H1 (cell line): ENCODE measurements around the gene PPP1R1C. TPM values are rescaled to one million over a fixed set of nuclear protein-coding genes. Genes with fewer than 3 reads are reported as not detected.

Source experiments
- CTCF ChIA-PET: fragments of 300-600 bp; sonication (Branson Sonifier 250); formaldehyde crosslinking; loops from one replicate; lab custom pipeline; 2021; ENCODE audit not compliant: partially characterized antibody; lab: Charles Lee
- POLR2A ChIA-PET: fragments of 300-600 bp; sonication (Branson Sonifier 250); formaldehyde crosslinking; loops from one replicate; lab custom pipeline; 2021; ENCODE audit warnings: inconsistent platforms; ENCODE audit not compliant: partially characterized antibody; lab: Charles Lee
- DNase-seq, 2 experiments: peaks; one replicate each; pipeline versions ENCODE4 v3.0.0 to v3.0.0-alpha.2; 2010 to 2022; ENCODE audit warnings: low spot score in 2 of 2, low read depth in 1 of 2, mixed read lengths in 1 of 2
- FAIRE-seq: peaks from 2 replicates; lab custom pipeline; 2011; peaks lifted over from hg19 to GRCh38; lab: Jason Lieb, UNC
- H2AFZ ChIP-seq: 2 replicates; pipeline ENCODE4 v1.8.1; 2012; ENCODE audit warnings: low read length, inconsistent platforms
- H2AK5ac ChIP-seq: 2 replicates; pipeline ENCODE4 v1.6.1; 2013; ENCODE audit warnings: low read depth, low read length
- H2BK120ac ChIP-seq: replicated peaks from 2 replicates; pipeline ENCODE3; 2013; ENCODE audit warnings: low read depth, low read length, inconsistent platforms
- H2BK12ac ChIP-seq: 2 replicates; pipeline ENCODE4 v1.6.1; 2013; ENCODE audit warnings: low read depth, low read length
- H2BK15ac ChIP-seq: 2 replicates; pipeline ENCODE4 v1.6.1; 2013; ENCODE audit warnings: low read length
- H2BK20ac ChIP-seq: 2 replicates; pipeline ENCODE4 v1.6.1; 2013; ENCODE audit warnings: low read length
- H2BK5ac ChIP-seq: 2 replicates; pipeline ENCODE4 v1.6.1; 2013; ENCODE audit warnings: low read depth, low read length
- H3K14ac ChIP-seq: 2 replicates; pipeline ENCODE4 v1.6.1; 2013; ENCODE audit warnings: inconsistent platforms; ENCODE audit not compliant: insufficient read length
- H3K18ac ChIP-seq: 2 replicates; pipeline ENCODE4 v1.6.1; 2013; ENCODE audit warnings: low read length; ENCODE audit errors: extremely low read depth
- H3K23ac ChIP-seq: 2 replicates; pipeline ENCODE4 v1.6.1; 2013; ENCODE audit warnings: inconsistent platforms; ENCODE audit not compliant: insufficient read length
- H3K23me2 ChIP-seq: 2 replicates; pipeline ENCODE4 v1.6.1; 2013; ENCODE audit warnings: low read depth, low read length
- H3K27ac ChIP-seq: 2 replicates; pipeline ENCODE4 v1.6.1; 2011; ENCODE audit warnings: low read depth, low read length, inconsistent platforms
- H3K27me3 ChIP-seq, 4 experiments: replicated peaks in 1 of 4; 1 replicate in 1 of 4; 2 replicates in 3 of 4; pipeline versions ENCODE4 v1.6.1 to v1.8.1; 2011 to 2013; ENCODE audit warnings: low read length in 3 of 4, mild to moderate bottlenecking in 3 of 4, inconsistent platforms in 2 of 4, mixed read lengths in 2 of 4, moderate library complexity in 1 of 4; ENCODE audit not compliant: control insufficient read depth in 3 of 4, insufficient read depth in 3 of 4; ENCODE audit errors: extremely low read depth in 1 of 4
- H3K36me3 ChIP-seq, 4 experiments: 2 replicates each; pipeline versions ENCODE4 v1.6.1 to v1.8.1; 2011 to 2013; ENCODE audit warnings: mild to moderate bottlenecking in 4 of 4, low read length in 3 of 4, moderate library complexity in 2 of 4, control low read depth in 1 of 4, inconsistent platforms in 1 of 4; ENCODE audit not compliant: insufficient read depth in 4 of 4, control insufficient read depth in 2 of 4
- H3K4ac ChIP-seq: replicated peaks from 2 replicates; pipeline ENCODE3; 2013; ENCODE audit warnings: low read length, low read depth, mixed read lengths, inconsistent platforms; ENCODE audit not compliant: insufficient read length
- H3K4me1 ChIP-seq, 4 experiments: replicated peaks in 1 of 4; 1 replicate in 1 of 4; 2 replicates in 3 of 4; pipeline versions ENCODE4 v1.6.1 to v1.8.1; 2011 to 2013; ENCODE audit warnings: low read length in 3 of 4, inconsistent platforms in 2 of 4, mixed read lengths in 1 of 4; ENCODE audit not compliant: insufficient read depth in 4 of 4, control insufficient read depth in 3 of 4
- H3K4me2 ChIP-seq, 2 experiments: 2 replicates each; pipeline versions ENCODE4 v1.6.1 to v1.8.1; 2011 to 2013; ENCODE audit warnings: low read depth in 2 of 2, low read length in 2 of 2, control low read depth in 1 of 2, inconsistent platforms in 1 of 2, mild to moderate bottlenecking in 1 of 2; ENCODE audit not compliant: insufficient read depth in 1 of 2
- H3K4me3 ChIP-seq, 4 experiments: fragments of 200-600, 300-600 bp in 1 of 4; sonication (generic), shearing (Covaris generic), sonication (Bioruptor Twin) in 1 of 4; 2 replicates each; pipeline versions ENCODE4 v1.5.1 to v1.8.1; 2011 to 2016; ENCODE audit warnings: low read length in 4 of 4, low read depth in 3 of 4, control low read depth in 2 of 4, inconsistent platforms in 2 of 4, mild to moderate bottlenecking in 2 of 4, mixed read lengths in 1 of 4, moderate library complexity in 1 of 4; ENCODE audit not compliant: insufficient read depth in 2 of 4; ENCODE audit errors: extremely low read depth in 1 of 4
- H3K56ac ChIP-seq: replicated peaks from 2 replicates; pipeline ENCODE3; 2013; ENCODE audit warnings: low read depth, mild to moderate bottlenecking, mixed read lengths, low read length, inconsistent platforms; ENCODE audit not compliant: insufficient read length
- H3K79me1 ChIP-seq: 2 replicates; pipeline ENCODE4 v1.6.1; 2013; ENCODE audit warnings: low read depth, low read length, control low read depth
- H3K79me2 ChIP-seq, 2 experiments: 2 replicates each; pipeline versions ENCODE4 v1.6.1 to v1.8.1; 2012 to 2013; ENCODE audit warnings: low read length in 2 of 2, mild to moderate bottlenecking in 2 of 2, inconsistent platforms in 1 of 2; ENCODE audit not compliant: insufficient read depth in 2 of 2, control insufficient read depth in 1 of 2
- H3K9ac ChIP-seq, 4 experiments: replicated peaks in 1 of 4; 1 replicate in 1 of 4; 2 replicates in 3 of 4; pipeline versions ENCODE4 v1.6.1 to v1.8.1; 2011 to 2013; ENCODE audit warnings: low read depth in 3 of 4, low read length in 3 of 4, control low read depth in 2 of 4, mild to moderate bottlenecking in 2 of 4, moderate library complexity in 2 of 4, inconsistent platforms in 1 of 4; ENCODE audit errors: extremely low read depth in 1 of 4
- H3K9me3 ChIP-seq, 2 experiments: 2 replicates each; pipeline versions ENCODE4 v1.6.1 to v1.8.1; 2012 to 2013; ENCODE audit warnings: mild to moderate bottlenecking in 2 of 2, moderate library complexity in 2 of 2, control low read depth in 1 of 2, inconsistent platforms in 1 of 2, low read depth in 1 of 2, low read length in 1 of 2, mixed read lengths in 1 of 2; ENCODE audit not compliant: insufficient read depth in 2 of 2
- H4K20me1 ChIP-seq, 2 experiments: replicated peaks in 1 of 2; 2 replicates each; pipeline versions ENCODE3 to v1.8.1; 2011 to 2013; ENCODE audit warnings: inconsistent platforms in 2 of 2, low read length in 2 of 2, mild to moderate bottlenecking in 1 of 2; ENCODE audit not compliant: insufficient read depth in 2 of 2, control insufficient read depth in 1 of 2
- H4K5ac ChIP-seq: 2 replicates; pipeline ENCODE4 v1.6.1; 2013; ENCODE audit warnings: low read length, low read depth, mixed read lengths, inconsistent platforms; ENCODE audit not compliant: insufficient read length
- H4K8ac ChIP-seq: 2 replicates; pipeline ENCODE4 v1.8.0; 2013; ENCODE audit warnings: mild to moderate bottlenecking, moderate library complexity, low read length, inconsistent platforms; ENCODE audit not compliant: insufficient read depth; ENCODE audit errors: extremely low read depth
- H4K91ac ChIP-seq: replicated peaks from 2 replicates; pipeline ENCODE3; 2013; ENCODE audit warnings: low read length, mixed read lengths, inconsistent platforms; ENCODE audit not compliant: insufficient read length
- E2F6 ChIP-seq: IDR thresholded peaks from 2 replicates; pipeline ENCODE4 v1.6.1; 2012; ENCODE audit warnings: inconsistent platforms
- EP300 ChIP-seq, 2 experiments: IDR thresholded peaks; 1 replicate in 1 of 2; 2 replicates in 1 of 2; pipeline ENCODE4 v1.6.1; 2011 to 2012; ENCODE audit warnings: low read depth in 2 of 2, low read length in 2 of 2, mild to moderate bottlenecking in 2 of 2, borderline replicate concordance in 1 of 2, inconsistent platforms in 1 of 2, moderate library complexity in 1 of 2
- HDAC2 ChIP-seq, 2 experiments: fragments of 300-600 bp in 1 of 2; sonication (generic) in 1 of 2; IDR thresholded peaks; 2 replicates each; pipeline ENCODE4 v1.6.1; 2011 to 2012; ENCODE audit warnings: low read depth in 2 of 2, low read length in 2 of 2, mild to moderate bottlenecking in 2 of 2, moderate library complexity in 2 of 2, borderline replicate concordance in 1 of 2, inconsistent platforms in 1 of 2
- MAFK ChIP-seq: IDR thresholded peaks from 2 replicates; pipeline ENCODE4 v1.6.1; 2012; ENCODE audit warnings: low read depth, mild to moderate bottlenecking, improper control_type of control experiment, low read length
- POU5F1 ChIP-seq: IDR thresholded peaks from 2 replicates; pipeline ENCODE4 v1.6.1; 2011; ENCODE audit warnings: low read depth, mild to moderate bottlenecking, low read length, moderate library complexity
- SP2 ChIP-seq: IDR thresholded peaks from 2 replicates; pipeline ENCODE4 v1.6.1; 2012; ENCODE audit warnings: mild to moderate bottlenecking, low read length, inconsistent platforms
- TAF7 ChIP-seq: optimal IDR thresholded peaks from 2 replicates; pipeline ENCODE3; 2011; ENCODE audit warnings: low read depth, mild to moderate bottlenecking, inconsistent platforms, low read length, moderate library complexity, borderline replicate concordance
- WGBS, 2 experiments: shearing (Covaris generic) in 1 of 2; methylation state at CpG; one replicate each; pipeline versions ENCODE4 v1.1.6 to v1.1.7; 2013 to 2015; ENCODE audit warnings: low lambda C conversion rate in 2 of 2, mixed read lengths in 2 of 2, inconsistent platforms in 1 of 2, low coverage in 1 of 2, missing lambda C conversion rate in 1 of 2; ENCODE audit not compliant: insufficient replicate concordance in 2 of 2, insufficient coverage in 1 of 2, insufficient read length in 1 of 2; ENCODE audit errors: extremely low coverage in 1 of 2, missing lambda C conversion rate in 1 of 2; 5-methylcytosine and 5-hydroxymethylcytosine counted together
- polyA plus RNA-seq, 7 experiments: library from polyadenylated mRNA; depleted of rRNA in 3 of 7; stranded (reverse) in 5 of 7; unstranded in 2 of 7; fragments of >200 nt in 5 of 7; fragments of 200-250 nt in 2 of 7; gene quantifications; 1 replicate in 5 of 7; 2 replicates in 1 of 7; 4 replicates in 1 of 7; pipeline versions ENCODE4 v1.2.1 to v1.2.3, GENCODE V29; 2011 to 2013; ENCODE audit warnings: missing spikeins in 2 of 7, mixed read lengths in 2 of 7
- total RNA-seq: library from RNA; stranded (reverse); fragmentation: NEBNext Ultra II Directional; extraction: Animal tissue kit (Norgen Biotek cat#: 25700); gene quantifications from 2 replicates; pipeline ENCODE4 v1.2.1, GENCODE V29; 2021

The PPP1R1C gene
- total and polyA plus RNA-seq, 2 of the 8 experiments (the other 6 are each of a cell fraction or from before 2014, with no cell fraction given), result 1.3 to 5.3 TPM

- H3K4ac ChIP-seq, result no peak overlapping the region
- no peak for TF ChIP-seq MAFK
- no peak for TF ChIP-seq E2F6
- TF ChIP-seq POU5F1, result no peak
- TF ChIP-seq HDAC2 (IDR thresholded peaks at IDR 0.05; ENCODE audit: borderline replicate concordance in 1 of 2, low read depth in 2 of 2, low read length in 2 of 2), result no peak
- no peak for TF ChIP-seq TAF7
- no peak for TF ChIP-seq SP2
- no peak for TF ChIP-seq EP300 (IDR thresholded peaks at IDR 0.05; ENCODE audit: borderline replicate concordance in 1 of 2, low read depth in 2 of 2, low read length in 2 of 2)
- no peaks in the 10 kb centered on the region for H3K27me3 ChIP-seq
- WGBS, 2 experiments, result 60% methylated on average over 4 of the region's 4 CpGs; no CpG with 5 or more reads in 1 of the 2 experiments
- no peak overlapping the region for H2AFZ ChIP-seq
- no peak overlapping the region for H2AK5ac ChIP-seq
- H3K23me2 ChIP-seq, result no peaks in the 10 kb centered on the region
- no peak overlapping the region for H2BK120ac ChIP-seq
- no peaks in the 10 kb centered on the region for H3K79me2 ChIP-seq
- no peak overlapping the region for H2BK5ac ChIP-seq
- DNase-seq (no peak), FAIRE-seq (no peak)
- no peaks in the 10 kb centered on the region for H3K79me1 ChIP-seq
- no peaks in the 10 kb centered on the region for H3K9me3 ChIP-seq
- H2BK20ac ChIP-seq, result no peak overlapping the region
- no peak overlapping the region for H2BK15ac ChIP-seq
- no peak overlapping the region for H3K14ac ChIP-seq
- no peaks in the 10 kb centered on the region for H3K4me1 ChIP-seq
- H4K20me1 ChIP-seq, result no peaks in the 10 kb centered on the region
- H4K5ac ChIP-seq, result no peak overlapping the region
- H3K18ac ChIP-seq, result no peak overlapping the region
- H4K91ac ChIP-seq, result no peak overlapping the region
- no peak overlapping the region for H4K8ac ChIP-seq
- POLR2A ChIA-PET, result no interaction called here
- no peak overlapping the region for H3K9ac ChIP-seq
- no peaks in the 10 kb centered on the region for H3K36me3 ChIP-seq
- H3K56ac ChIP-seq, result no peak overlapping the region
- CTCF ChIA-PET, result interaction anchor here (0.6 to 1.3 kb wide), 3 partner anchors 30 to 1003 kb away, joined by 3 to 4 read pairs (median 3); no protein-coding TSS in a partner anchor
- H3K4me2 ChIP-seq, result no peak overlapping the region
- H2BK12ac ChIP-seq, result no peak overlapping the region
- no peak overlapping the region for H3K4me3 ChIP-seq
- H3K27ac ChIP-seq, result no peak overlapping the region
- H3K23ac ChIP-seq, result no peak overlapping the region
Observed at GRCh38 chr2:182081602-182082260, 96.1 kb downstream of the PPP1R1C start.
